Activated CD4-positive, alpha-beta T cell treated with anti-CD3 and anti-CD28 coated beads for 4 hours (primary cell): ENCODE data around the gene PDLIM3.
"Not testable (repeated sequence)": the region's sequence is repeated elsewhere in the genome, so short reads cannot be mapped to it uniquely, and the experiment has no call there.

Source experiments
- DNase-seq, 2 donors: peaks; one replicate each; pipeline ENCODE4 v3.0.0-alpha.2; 2020

PDLIM3 gene

GRCh38 chr4:185534866-185535611 is at the start of gene PDLIM3:
PDLIM3 (minus strand) TSS chr4:185535507; CDS start chr4:185535434, 73 bp downstream.
- no peak for DNase-seq

GRCh38 chr4:185583813-185584212 is 48.5 kb upstream of the PDLIM3 start:
- no peak for DNase-seq

GRCh38 chr4:185582651-185583400 is 47.5 kb upstream of the PDLIM3 start:
- no peak for DNase-seq

- DNase-seq: no peak
Measured at GRCh38 chr4:185580699-185581098, 45.4 kb upstream of the PDLIM3 start.

- DNase-seq: no peak
Measured at GRCh38 chr4:185578284-185578683, 43.0 kb upstream of the PDLIM3 start.

GRCh38 chr4:185576962-185577950 is 41.9 kb upstream of the PDLIM3 start:
- DNase-seq: no peak

GRCh38 chr4:185576314-185576961 is 41.1 kb upstream of the PDLIM3 start:
- DNase-seq: no peak

- no peak for DNase-seq
Measured at GRCh38 chr4:185573651-185574199, 38.4 kb upstream of the PDLIM3 start.

GRCh38 chr4:185570727-185571126 is 35.4 kb upstream of the PDLIM3 start:
- DNase-seq: no peak

- DNase-seq: no peak
Measured at GRCh38 chr4:185567381-185568376, 32.4 kb upstream of the PDLIM3 start.

- DNase-seq: no peak
Measured at GRCh38 chr4:185566972-185567371, 31.7 kb upstream of the PDLIM3 start.

- DNase-seq: no peak
Measured at GRCh38 chr4:185566425-185566824, 31.1 kb upstream of the PDLIM3 start.

GRCh38 chr4:185565696-185566095 is 30.4 kb upstream of the PDLIM3 start:
- DNase-seq: no peak

GRCh38 chr4:185564349-185564748 is 29.0 kb upstream of the PDLIM3 start:
- DNase-seq: no peak

GRCh38 chr4:185562531-185562930 is 27.2 kb upstream of the PDLIM3 start:
- DNase-seq: no peak

GRCh38 chr4:185560316-185560715 is 25.0 kb upstream of the PDLIM3 start:
- DNase-seq: no peak

- no peak for DNase-seq
Measured at GRCh38 chr4:185559915-185560281, 24.6 kb upstream of the PDLIM3 start.

GRCh38 chr4:185559251-185559914 is 24.1 kb upstream of the PDLIM3 start:
- not testable (repeated sequence) for DNase-seq

- no peak for DNase-seq
Measured at GRCh38 chr4:185554365-185555126, 19.2 kb upstream of the PDLIM3 start.

GRCh38 chr4:185552254-185552653 is 16.9 kb upstream of the PDLIM3 start:
- no peak for DNase-seq
